Kidney (tissue), 2 donors: ENCODE results near the gene TOR1AIP2. TPM values are rescaled to one million over a fixed set of nuclear protein-coding genes. Genes with fewer than 3 reads are reported as not detected.

Experiments
- polyA plus RNA-seq: library from polyadenylated mRNA; stranded (reverse); fragments of 350-450 nt; fragmentation: Illumina TruSeq; extraction: RNeasy Lipid Tissue Mini Kit (QIAGEN cat#74804); gene quantifications from one replicate; pipeline ENCODE4 v1.2.3, GENCODE V29; 2014; ENCODE audit warnings: low read depth, low replicate concordance; ENCODE audit not compliant: insufficient read depth
- total RNA-seq: library from RNA; stranded (reverse); fragmentation: NEBNext Ultra II Directional; extraction: Animal tissue kit (Norgen Biotek cat#: 25700); gene quantifications from one replicate; pipeline ENCODE4 v1.2.1, GENCODE V29; 2021
- donor health status: DM: yes; HTN: yes; CAD: no.

TOR1AIP2 gene
- total and polyA plus RNA-seq, 2 donors from 2014 or later: 13.1 to 80.5 TPM

Other genes with a start within 250 kb of the TOR1AIP2 start
- not detected for gene FAM163A, start 134.5 kb downstream of the TOR1AIP2 start, total RNA-seq
- gene FAM163A, start 134.5 kb downstream of the TOR1AIP2 start, polyA plus RNA-seq: not detected
- gene TOR1AIP1, start 4.5 kb upstream of the TOR1AIP2 start, total RNA-seq: 44.2 TPM
- 20.8 TPM for gene TOR1AIP1, start 4.5 kb upstream of the TOR1AIP2 start, polyA plus RNA-seq
- gene CEP350, start 77.0 kb upstream of the TOR1AIP2 start, total RNA-seq: 46.5 TPM
- gene CEP350, start 77.0 kb upstream of the TOR1AIP2 start, polyA plus RNA-seq: 2.8 TPM